NCI-H2196 treated with DMSO at 0.1 percent for 48 hours (cell line): ENCODE data around the gene TGM5.
"Not testable (repeated sequence)": the region's sequence is repeated elsewhere in the genome, so short reads cannot be mapped to it uniquely, and the experiment has no call there.

Source experiments
- DNase-seq: peaks from one replicate; lab custom pipeline; 2025; ENCODE audit not compliant: unreplicated experiment; lab: John Stamatoyannopoulos, UW

Gene TGM5

GRCh38 chr15:43276563-43277200, 10.0 kb upstream of the TGM5 start:
- DNase-seq, result no peak

GRCh38 chr15:43275740-43276562, 9.2 kb upstream of the TGM5 start:
- no peak for DNase-seq

GRCh38 chr15:43274136-43274535, 7.4 kb upstream of the TGM5 start:
- DNase-seq, result no peak

- DNase-seq, result no peak
These were observed 6.5 kb upstream of the TGM5 start for GRCh38 chr15:43273243-43273642.

- DNase-seq, result not testable (repeated sequence)
These were observed 5.2 kb upstream of the TGM5 start for GRCh38 chr15:43271908-43272307.

- no peak for DNase-seq
These were observed 4.1 kb upstream of the TGM5 start for GRCh38 chr15:43270676-43271306.

- DNase-seq, result no peak
These were observed 3.5 kb upstream of the TGM5 start for GRCh38 chr15:43270113-43270665.

GRCh38 chr15:43268111-43269105, 1.7 kb upstream of the TGM5 start:
- no peak for DNase-seq

- DNase-seq, result no peak
These were observed 711 bp upstream of the TGM5 start for GRCh38 chr15:43267439-43267838.

- DNase-seq, result no peak
These were observed 342 bp downstream of the TGM5 start for GRCh38 chr15:43266386-43266785.

GRCh38 chr15:43260011-43260615, 6.6 kb downstream of the TGM5 start:
- DNase-seq, result no peak

GRCh38 chr15:43258781-43259180, 7.9 kb downstream of the TGM5 start:
- DNase-seq, result no peak

- DNase-seq, result no peak
These were observed 10.4 kb downstream of the TGM5 start for GRCh38 chr15:43256341-43256740.

GRCh38 chr15:43255376-43255775, 11.4 kb downstream of the TGM5 start:
- no peak for DNase-seq

- DNase-seq, result no peak
These were observed 13.0 kb downstream of the TGM5 start for GRCh38 chr15:43253431-43254403.

GRCh38 chr15:43251871-43252250, 14.9 kb downstream of the TGM5 start:
- no peak for DNase-seq

GRCh38 chr15:43251185-43251870, 15.4 kb downstream of the TGM5 start:
- DNase-seq, result no peak

GRCh38 chr15:43250785-43251184, 15.9 kb downstream of the TGM5 start:
- DNase-seq, result no peak
